ENCODE data around the gene ARHGAP15. TPM values are rescaled to one million over a fixed set of nuclear protein-coding genes. Genes with fewer than 3 reads are reported as not detected.

ARHGAP15 gene
- total RNA-seq, 1 donor: 0.43 TPM

DNA sequence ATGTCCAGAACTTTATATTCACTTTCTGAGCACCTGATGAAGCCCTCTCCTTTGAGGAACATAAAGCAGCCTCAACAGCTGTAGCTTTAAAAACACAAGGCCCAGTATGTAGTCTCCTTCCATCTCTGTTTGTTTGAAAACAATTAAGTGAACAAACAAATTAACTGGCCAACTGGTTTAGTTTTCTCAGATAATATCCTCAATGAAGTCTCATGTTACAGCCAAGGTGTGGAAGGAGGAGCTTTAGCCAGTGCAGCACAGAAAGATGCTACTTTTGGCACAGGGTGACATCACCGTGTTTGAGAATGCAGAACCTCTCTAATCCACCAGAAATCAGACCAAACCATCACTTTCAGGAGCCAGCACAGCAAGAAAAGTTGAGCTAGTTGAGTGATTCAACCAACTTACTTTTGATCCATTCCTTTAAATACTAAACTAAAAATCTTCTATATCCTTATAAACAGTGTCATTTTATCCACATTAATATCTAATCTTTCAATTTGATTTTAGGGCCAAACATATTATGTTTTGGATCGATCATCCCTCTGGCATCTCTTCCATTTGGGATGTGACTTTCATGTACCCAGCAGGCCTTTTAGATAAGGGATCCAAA, 488.7 kb downstream of the ARHGAP15 start:
- TF ChIP-seq, protein P1, sequence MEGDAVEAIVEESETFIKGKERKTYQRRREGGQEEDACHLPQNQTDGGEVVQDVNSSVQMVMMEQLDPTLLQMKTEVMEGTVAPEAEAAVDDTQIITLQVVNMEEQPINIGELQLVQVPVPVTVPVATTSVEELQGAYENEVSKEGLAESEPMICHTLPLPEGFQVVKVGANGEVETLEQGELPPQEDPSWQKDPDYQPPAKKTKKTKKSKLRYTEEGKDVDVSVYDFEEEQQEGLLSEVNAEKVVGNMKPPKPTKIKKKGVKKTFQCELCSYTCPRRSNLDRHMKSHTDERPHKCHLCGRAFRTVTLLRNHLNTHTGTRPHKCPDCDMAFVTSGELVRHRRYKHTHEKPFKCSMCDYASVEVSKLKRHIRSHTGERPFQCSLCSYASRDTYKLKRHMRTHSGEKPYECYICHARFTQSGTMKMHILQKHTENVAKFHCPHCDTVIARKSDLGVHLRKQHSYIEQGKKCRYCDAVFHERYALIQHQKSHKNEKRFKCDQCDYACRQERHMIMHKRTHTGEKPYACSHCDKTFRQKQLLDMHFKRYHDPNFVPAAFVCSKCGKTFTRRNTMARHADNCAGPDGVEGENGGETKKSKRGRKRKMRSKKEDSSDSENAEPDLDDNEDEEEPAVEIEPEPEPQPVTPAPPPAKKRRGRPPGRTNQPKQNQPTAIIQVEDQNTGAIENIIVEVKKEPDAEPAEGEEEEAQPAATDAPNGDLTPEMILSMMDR (IDR thresholded peaks at IDR 0.05; ENCODE audit: insufficient read depth, low read depth, low read length): no peak
- H3K4me3 ChIP-seq (ENCODE audit: low read depth, low read length): no peak overlapping the region
- DNase-seq (ENCODE audit: low read depth): no peak

DNA sequence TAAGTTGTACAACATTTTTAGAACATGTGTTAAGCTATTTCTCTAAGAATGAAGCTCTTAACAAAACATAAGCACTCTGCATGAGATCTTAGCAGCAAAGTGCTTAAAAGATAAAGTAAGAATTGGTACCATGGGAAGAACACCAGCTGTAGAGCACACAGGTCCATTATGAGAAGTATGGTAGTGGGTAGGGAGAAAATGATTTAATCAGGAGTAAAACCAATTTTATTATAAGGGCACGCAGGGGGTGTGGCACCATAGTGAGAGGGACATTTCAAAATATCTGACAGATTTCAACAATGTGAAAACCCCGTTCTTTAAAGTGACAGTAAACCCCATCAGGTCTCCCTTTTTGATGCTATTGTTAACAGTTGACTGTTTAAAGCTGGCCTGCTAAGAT, 492.9 kb downstream of the ARHGAP15 start:
- TF ChIP-seq, protein P1 (IDR thresholded peaks at IDR 0.05; ENCODE audit: insufficient read depth, low read depth, low read length): no peak
- H3K4me3 ChIP-seq (ENCODE audit: low read depth, low read length): no peak overlapping the region
- DNase-seq (ENCODE audit: low read depth): no peak

DNA sequence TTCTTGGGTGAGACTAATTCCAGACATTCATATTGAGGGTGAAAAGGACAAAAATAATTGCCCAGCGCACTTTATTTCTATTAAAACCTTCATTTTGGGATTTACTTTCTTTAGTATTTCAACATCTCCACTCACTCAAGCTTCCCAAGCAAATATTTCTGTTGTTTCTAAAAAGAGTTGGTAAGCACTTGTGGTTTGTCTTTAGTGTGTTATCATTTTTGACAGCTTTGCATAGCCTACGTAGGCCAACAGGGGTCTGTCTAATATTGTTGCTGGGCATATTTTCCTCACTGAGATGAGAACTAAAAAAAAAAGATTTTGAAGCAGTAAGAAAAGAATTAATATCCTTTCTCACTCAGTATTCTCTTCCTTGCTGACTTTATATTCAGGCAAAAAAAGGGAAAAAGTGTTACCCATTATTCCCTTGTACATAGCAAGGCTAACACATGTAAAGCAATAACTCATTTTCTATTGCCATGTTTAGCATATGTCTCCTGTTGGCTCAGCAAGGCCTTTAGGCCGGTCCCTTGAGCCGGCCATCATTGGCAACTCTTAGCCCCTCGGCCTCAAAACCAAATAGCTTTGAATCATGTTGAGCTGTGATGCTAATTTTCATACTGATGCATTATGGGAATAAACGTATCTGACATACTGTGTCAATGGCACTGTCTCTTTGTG, 494.2 kb downstream of the ARHGAP15 start:
- TF ChIP-seq, protein P1 (IDR thresholded peaks at IDR 0.05; ENCODE audit: insufficient read depth, low read depth, low read length): peak; percentile 15
- H3K4me3 ChIP-seq (ENCODE audit: low read depth, low read length): no peak overlapping the region

DNA sequence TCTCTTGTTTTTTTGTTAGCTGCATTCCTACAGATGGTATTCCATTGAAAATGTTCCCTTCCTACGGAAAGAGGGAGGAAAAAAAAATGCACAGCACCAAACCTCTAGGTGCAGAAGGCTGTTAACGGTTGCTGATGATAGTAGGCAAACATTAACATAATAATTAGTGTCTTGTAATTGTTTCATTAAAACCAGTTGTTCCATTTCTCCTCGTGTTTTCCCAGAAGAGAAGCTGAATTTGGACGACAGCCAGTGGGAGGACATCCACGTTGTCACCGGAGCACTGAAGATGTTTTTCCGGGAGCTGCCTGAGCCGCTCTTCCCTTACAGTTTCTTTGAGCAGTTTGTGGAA, 494.7 kb downstream of the ARHGAP15 start:
- DNase-seq (ENCODE audit: low read depth): no peak
- H3K4me3 ChIP-seq (ENCODE audit: low read depth, low read length): no peak overlapping the region
- TF ChIP-seq, protein P1 (IDR thresholded peaks at IDR 0.05; ENCODE audit: insufficient read depth, low read depth, low read length): no peak

More for the DNA sequence above, 494.2 kb downstream of the ARHGAP15 start:
- peak; percentile 70 for DNase-seq (ENCODE audit: low read depth)

DNA sequence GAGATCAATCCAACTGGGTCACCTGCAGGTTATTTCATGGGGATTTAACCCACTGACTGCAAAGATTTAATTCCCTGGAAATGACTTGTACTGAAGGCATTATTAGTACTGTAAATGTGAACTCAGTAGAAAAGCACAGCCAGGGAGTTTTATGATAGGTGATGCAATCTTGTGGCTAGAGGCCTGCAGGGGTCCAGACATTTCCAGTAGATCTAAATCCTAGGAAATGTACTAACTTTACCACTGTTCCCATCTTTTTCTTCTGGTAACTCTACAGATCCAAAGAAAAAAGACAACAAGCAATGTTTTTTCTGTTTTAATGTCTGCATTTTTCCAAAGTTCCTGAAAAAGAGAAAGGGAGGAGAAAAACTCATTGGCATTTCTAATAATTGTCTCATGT, 500.1 kb downstream of the ARHGAP15 start:
- H3K4me3 ChIP-seq (ENCODE audit: low read depth, low read length): no peak overlapping the region

DNA sequence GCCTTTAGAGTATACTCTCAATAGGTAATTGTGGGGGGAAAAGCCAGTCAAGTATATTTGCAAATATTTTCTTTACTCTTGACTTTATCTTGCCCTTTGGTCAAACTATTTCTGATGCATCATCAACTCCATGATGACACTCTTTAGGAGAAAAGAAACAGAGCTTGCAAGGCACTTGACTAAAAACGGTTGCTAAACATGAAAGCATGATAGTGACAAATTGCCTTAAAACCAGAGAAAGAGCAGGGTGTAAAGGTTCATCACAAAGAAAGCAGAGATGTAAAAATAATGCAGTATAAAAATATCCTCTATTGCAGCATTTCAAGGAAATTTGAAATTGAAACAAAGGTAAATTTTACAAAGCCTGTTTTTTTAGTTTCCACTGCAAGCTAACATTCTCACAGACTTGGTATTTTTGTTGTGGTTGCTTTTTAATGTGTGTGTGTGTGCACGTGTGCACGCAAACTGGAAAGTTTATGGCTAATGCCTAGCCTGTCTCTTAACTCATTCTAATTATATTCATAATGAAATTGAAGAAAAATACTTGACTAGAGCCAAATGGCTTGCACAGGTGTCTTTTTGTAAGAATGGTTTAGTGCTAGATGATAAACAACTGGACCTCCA, 503.6 kb downstream of the ARHGAP15 start:
- H3K4me3 ChIP-seq (ENCODE audit: low read depth, low read length): no peak overlapping the region
- DNase-seq (ENCODE audit: low read depth): no peak
- TF ChIP-seq, protein P1 (IDR thresholded peaks at IDR 0.05; ENCODE audit: insufficient read depth, low read depth, low read length): no peak

More for the DNA sequence above, 500.1 kb downstream of the ARHGAP15 start:
- DNase-seq (ENCODE audit: low read depth): peak; percentile 91
- TF ChIP-seq, protein P1 (IDR thresholded peaks at IDR 0.05; ENCODE audit: insufficient read depth, low read depth, low read length): no peak
